ENCODE results near the gene C2.

DNA sequence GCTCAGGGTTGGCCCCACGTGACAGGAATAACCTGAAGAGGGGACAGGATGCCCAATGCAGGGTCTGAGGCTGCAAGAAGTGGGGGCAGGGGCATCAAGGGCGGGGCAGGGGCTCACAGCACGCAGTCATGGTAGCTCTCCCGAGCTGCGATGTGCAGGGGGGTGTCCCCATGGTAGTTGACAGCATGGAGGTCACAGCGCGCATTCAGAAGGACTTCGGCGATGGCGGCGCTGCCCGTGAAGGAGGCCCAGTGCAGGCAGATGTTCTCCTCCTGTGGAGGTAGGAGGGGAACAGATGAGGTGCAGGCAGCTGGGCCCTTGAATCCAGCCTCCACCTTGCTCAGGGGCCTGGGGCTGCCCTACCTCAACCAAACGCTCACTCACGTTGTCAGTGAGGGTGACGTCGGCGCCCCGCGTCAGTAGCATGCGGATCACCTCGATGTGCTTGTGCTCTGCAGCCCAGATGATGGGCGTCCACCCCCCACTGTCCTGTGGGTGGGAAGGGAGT, 42.9 kb upstream of the C2 start:
- TF ChIP-seq EZH2phosphoT487 (IDR thresholded peaks at IDR 0.05; ENCODE audit: insufficient read depth, low read depth) (no peak), EZH2 (IDR thresholded peaks at IDR 0.05; ENCODE audit: insufficient read depth, poor library complexity, severe bottlenecking) (no peak)
